ENCODE data around the gene OXLD1. TPM values are rescaled to one million over a fixed set of nuclear protein-coding genes. Genes with fewer than 3 reads are reported as not detected.

OXLD1 gene
- total RNA-seq, 1 experiment from 2014 or later, result 36.1 TPM

DNA sequence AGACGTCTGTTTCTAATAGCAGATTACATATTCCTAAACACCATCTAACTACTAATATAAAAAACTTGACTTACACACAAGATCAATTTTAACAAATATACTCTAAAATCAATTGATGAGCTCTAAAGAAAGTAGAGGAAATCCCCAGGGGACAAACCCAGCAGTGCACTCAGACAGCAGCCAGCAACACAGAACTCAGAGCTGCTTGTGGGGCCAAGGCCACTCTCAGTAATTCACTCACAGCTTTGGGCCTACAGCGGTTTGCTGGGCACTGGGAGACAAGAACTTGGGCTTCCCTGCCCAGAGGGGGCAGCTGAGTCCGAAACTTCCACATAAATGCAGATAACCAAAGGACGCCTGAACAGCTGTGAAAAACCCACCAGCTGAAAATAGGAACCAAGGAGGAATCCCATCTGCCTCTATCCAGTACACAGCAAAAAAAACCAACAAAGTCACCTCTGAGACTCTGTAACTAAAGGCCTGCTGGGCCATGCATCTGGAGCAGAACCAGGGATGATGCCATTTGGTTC, 50.9 kb downstream of the OXLD1 start:
- POLR2A ChIA-PET (ENCODE audit: low non-redundant PET), result no interaction called here
- Histone ChIP-seq H3K27me3 (replicated peaks; ENCODE audit: insufficient read depth, low read depth, low read length, poor library complexity) (no peaks in the 10 kb centered on the region), H3K9me3 (ENCODE audit: low read depth, low read length, poor library complexity, severe bottlenecking) (no peaks in the 10 kb centered on the region), H3K36me3 (ENCODE audit: insufficient read depth, low read length, poor library complexity, severe bottlenecking) (peaks cover 58% of the 10 kb centered on the region), H3K27ac (ENCODE audit: low read depth, low read length, poor library complexity, severe bottlenecking) (peak overlapping the region; percentile 17), H3K4me3 (ENCODE audit: low read depth, low read length, poor library complexity, severe bottlenecking) (no peak overlapping the region), H3K4me1 (ENCODE audit: insufficient read depth, low read length, poor library complexity, severe bottlenecking) (no peaks in the 10 kb centered on the region)
- CTCF ChIA-PET, result no interaction called here
- TF ChIP-seq EZH2 (IDR thresholded peaks at IDR 0.05; ENCODE audit: borderline replicate concordance, low read depth, low read length, poor library complexity, severe bottlenecking) (no peak), CTCF (conservative IDR thresholded peaks at IDR 0.05; ENCODE audit: low read depth, low read length) (no peak)
- intact Hi-C loops (cut with micrococcal nuclease; ENCODE audit: unreplicated experiment), result no loop called here
- no TSS peak for BruUV-seq (replicated peaks)
- no peak for DNase-seq (ENCODE audit: low spot score)

Small RNA genes lying within 50 kb of the gene (microRNA-seq; reads per million reads assigned to microRNA genes)
- 1.9 reads per million for gene MIR6786

Other genes with a start within 250 kb of the OXLD1 start
- 2,855 and 3,247 TPM in 2 replicates for gene ACTG1, start 153.8 kb downstream of the OXLD1 start, total RNA-seq (2021)
- gene FSCN2, start 138.2 kb downstream of the OXLD1 start, total RNA-seq (2021), result 0.26 and 0.31 TPM in 2 replicates
- 49.4 and 49.5 TPM in 2 replicates for gene FAAP100, start 114.3 kb downstream of the OXLD1 start, total RNA-seq (2021)
- gene NPLOC4, start 29.5 kb downstream of the OXLD1 start, total RNA-seq (2021), result 188 and 195 TPM in 2 replicates
- gene TSPAN10, start 29.4 kb downstream of the OXLD1 start, total RNA-seq (2021), result 0.74 and 1.1 TPM in 2 replicates
- gene PDE6G, start 10.1 kb downstream of the OXLD1 start, total RNA-seq (2021), result 0.43 and 0.52 TPM in 2 replicates
- gene CCDC137, start 132 bp upstream of the OXLD1 start, total RNA-seq (2021), result 52.8 and 56.3 TPM in 2 replicates
- gene ARL16, start 17.2 kb upstream of the OXLD1 start, total RNA-seq (2021), result 62.8 and 67.4 TPM in 2 replicates
- gene HGS, start 17.4 kb upstream of the OXLD1 start, total RNA-seq (2021), result 145 and 187 TPM in 2 replicates
- gene MRPL12, start 36.8 kb upstream of the OXLD1 start, total RNA-seq (2021), result 184 and 186 TPM in 2 replicates
- gene SLC25A10, start 45.7 kb upstream of the OXLD1 start, total RNA-seq (2021), result 46.8 and 56.2 TPM in 2 replicates
- not detected in 2 replicates for gene GCGR, start 137.5 kb upstream of the OXLD1 start, total RNA-seq (2021)
- 126 and 130 TPM in 2 replicates for gene MCRIP1, start 166.7 kb upstream of the OXLD1 start, total RNA-seq (2021)
- gene PPP1R27, start 168.4 kb upstream of the OXLD1 start, total RNA-seq (2021), result not detected in 2 replicates
- 491 and 503 TPM in 2 replicates for gene P4HB, start 193.9 kb upstream of the OXLD1 start, total RNA-seq (2021)
- 568 and 667 TPM in 2 replicates for gene ARHGDIA, start 204.7 kb upstream of the OXLD1 start, total RNA-seq (2021)
- 251 and 258 TPM in 2 replicates for gene ALYREF, start 225.0 kb upstream of the OXLD1 start, total RNA-seq (2021)
- gene ANAPC11, start 225.1 kb upstream of the OXLD1 start, total RNA-seq (2021), result 128 and 138 TPM in 2 replicates
- gene NPB, start 235.6 kb upstream of the OXLD1 start, total RNA-seq (2021), result 0.75 and 0.87 TPM in 2 replicates
- 55.4 and 58.3 TPM in 2 replicates for gene PCYT2, start 244.8 kb upstream of the OXLD1 start, total RNA-seq (2021)

Data from A673 (cell line).